ENCODE data around the gene FDXACB1. TPM values are rescaled to one million over a fixed set of nuclear protein-coding genes. Genes with fewer than 3 reads are reported as not detected.
"Not testable (repeated sequence)": the region's sequence is repeated elsewhere in the genome, so short reads cannot be mapped to it uniquely, and the experiment has no call there.

The FDXACB1 gene
- total and polyA plus RNA-seq, 9 of the 15 experiments (the other 6 are each of a cell fraction or from before 2014, with no cell fraction given): 3.2 to 7.5 (median 5.3) TPM

DNA sequence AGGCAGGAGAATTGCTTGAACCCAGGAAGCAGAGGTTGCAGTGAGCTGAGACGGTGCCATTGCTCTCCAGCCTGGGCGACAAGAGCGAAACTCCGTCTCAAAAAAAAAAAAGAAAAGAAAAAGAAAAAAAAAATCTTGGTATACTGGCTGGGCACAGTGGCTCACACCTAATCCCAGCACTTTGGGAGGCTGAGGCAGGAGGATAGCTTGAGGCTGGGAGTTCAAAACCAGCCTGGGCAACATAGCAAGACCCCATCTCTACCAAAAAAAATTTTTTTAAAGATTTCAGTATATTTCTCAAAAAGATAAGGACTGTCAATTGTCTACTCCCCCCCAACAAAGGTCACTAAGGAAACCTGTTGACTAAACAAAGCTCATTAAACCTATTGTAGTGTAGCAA lies 6.1 kb upstream of the FDXACB1 start:
- H3K9ac ChIP-seq (ENCODE audit: insufficient read depth in 1 of 2, low read depth in 2 of 2, low read length in 2 of 2); ATAC-seq; in situ Hi-C loops (cut with MboI); H4K20me1 ChIP-seq (replicated peaks; ENCODE audit: control insufficient read depth, insufficient read depth, low read length); H3K27me3 ChIP-seq (ENCODE audit: control insufficient read depth in 2 of 2, insufficient read depth in 2 of 2, low read length in 2 of 2); BruUV-seq (replicated peaks); intact Hi-C loops (cut with micrococcal nuclease); CTCF ChIA-PET (ENCODE audit: low intra/inter-chr PET ratio); H2AFZ ChIP-seq (ENCODE audit: low read depth, low read length); H3K36me3 ChIP-seq (ENCODE audit: control insufficient read depth, insufficient read depth, low read length); H3K79me2 ChIP-seq (ENCODE audit: control insufficient read depth, insufficient read depth, low read length); H3K9me3 ChIP-seq (replicated peaks; ENCODE audit: control insufficient read depth, insufficient read depth, low read depth, low read length); H3K4me2 ChIP-seq (ENCODE audit: insufficient read depth, low read length); H3K4me3 ChIP-seq; DNase-seq (ENCODE audit: extremely low read depth in 1 of 4, low spot score in 3 of 4); H3K9me1 ChIP-seq (ENCODE audit: control insufficient read depth, insufficient read depth, low read length); FAIRE-seq; H3K27ac ChIP-seq (ENCODE audit: extremely low read depth, low read depth, low read length): not testable (repeated sequence)
- peaks cover 0 to 18% of the 10 kb centered on the region in 2 experiments; a peak in 3 of 5 replicates for H3K4me1 ChIP-seq (replicated peaks in 1 of 2; ENCODE audit: control insufficient read depth in 2 of 2, insufficient read depth in 2 of 2, low read length in 2 of 2)
- TF ChIP-seq BCOR (IDR thresholded peaks at IDR 0.05) (peak; percentile 46; the same call in 1 of the 2 replicates), RBM25 (IDR thresholded peaks at IDR 0.05; ENCODE audit: low read depth, low read length, severe bottlenecking) (peak; percentile 71), KDM1A (IDR thresholded peaks at IDR 0.05) (0 out of 4 replicates have a peak, but pooled peaks of 1 of the 2 experiments have one; percentile 14), ZNF121 (CRISPR knock-in tag; conservative IDR thresholded peaks at IDR 0.05) (peak; percentile 83)
- no CpG with 5 or more reads among the region's 4 CpGs for WGBS (ENCODE audit: insufficient coverage, low coverage, missing lambda C conversion rate)
- POLR2A ChIA-PET: interaction anchor here (0.8 kb wide), 1 partner anchor 26 kb away, joined by 3 read pairs; no protein-coding TSS in a partner anchor

DNA sequence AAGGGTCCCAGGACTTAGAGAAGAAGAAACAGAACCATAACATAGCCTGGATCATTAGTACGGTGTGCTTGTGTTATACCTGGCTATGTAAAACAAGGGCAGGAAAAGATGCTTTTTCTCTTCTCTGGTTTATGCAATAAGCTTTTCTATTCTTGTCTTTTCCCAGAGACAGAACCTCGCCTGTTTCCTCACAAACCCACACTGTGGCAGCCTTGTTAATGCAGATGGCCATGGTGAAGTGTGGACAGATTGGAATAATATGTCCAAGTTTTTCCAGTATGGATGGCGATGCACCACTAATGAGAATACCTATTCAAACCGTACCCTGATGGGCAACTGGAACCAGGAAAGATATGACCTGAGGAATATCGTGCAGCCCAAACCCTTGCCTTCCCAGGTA lies 3.2 kb upstream of the FDXACB1 start:
- Histone ChIP-seq H3K27me3 (ENCODE audit: control insufficient read depth in 2 of 2, insufficient read depth in 2 of 2, low read length in 2 of 2) (no peaks in the 10 kb centered on the region), H3K9me1 (ENCODE audit: control insufficient read depth, insufficient read depth, low read length) (no peaks in the 10 kb centered on the region), H3K9ac (ENCODE audit: insufficient read depth in 1 of 2, low read depth in 2 of 2, low read length in 2 of 2) (no peak overlapping the region), H4K20me1 (replicated peaks; ENCODE audit: control insufficient read depth, insufficient read depth, low read length) (no peaks in the 10 kb centered on the region), H3K9me3 (replicated peaks; ENCODE audit: control insufficient read depth, insufficient read depth, low read depth, low read length) (no peaks in the 10 kb centered on the region), H2AFZ (ENCODE audit: low read depth, low read length) (no peak overlapping the region), H3K4me1 (replicated peaks in 1 of 2; ENCODE audit: control insufficient read depth in 2 of 2, insufficient read depth in 2 of 2, low read length in 2 of 2) (peaks cover 10 to 18% of the 10 kb centered on the region in 2 experiments; a peak in 4 of 5 replicates), H3K27ac (ENCODE audit: extremely low read depth, low read depth, low read length) (no peak overlapping the region), H3K4me2 (ENCODE audit: insufficient read depth, low read length) (no peak overlapping the region), H3K4me3 (no peak overlapping the region), H3K36me3 (ENCODE audit: control insufficient read depth, insufficient read depth, low read length) (no peaks in the 10 kb centered on the region), H3K79me2 (ENCODE audit: control insufficient read depth, insufficient read depth, low read length) (peaks cover 8% of the 10 kb centered on the region)
- FAIRE-seq (no peak), DNase-seq (ENCODE audit: extremely low read depth in 1 of 4, low spot score in 3 of 4) (no peak), ATAC-seq (no peak)
- intact Hi-C loops (cut with micrococcal nuclease) (no loop called here), in situ Hi-C loops (cut with MboI) (loop anchor here (5.0 kb wide), 1 partner anchor 45 kb away; no protein-coding TSS in a partner anchor)
- ChIA-PET CTCF (ENCODE audit: low intra/inter-chr PET ratio) (interaction anchor here (0.5 kb wide), 1 partner anchor 188 kb away, joined by 3 read pairs; no protein-coding TSS in a partner anchor), POLR2A (interaction anchor here (1.2 to 3.6 kb wide), 3 partner anchors 11 to 45 kb away, joined by 3 to 18 read pairs (median 4); partner anchors contain the start of gene ALG9)
- BruUV-seq (replicated peaks): no TSS peak
- TF ChIP-seq, protein P1, sequence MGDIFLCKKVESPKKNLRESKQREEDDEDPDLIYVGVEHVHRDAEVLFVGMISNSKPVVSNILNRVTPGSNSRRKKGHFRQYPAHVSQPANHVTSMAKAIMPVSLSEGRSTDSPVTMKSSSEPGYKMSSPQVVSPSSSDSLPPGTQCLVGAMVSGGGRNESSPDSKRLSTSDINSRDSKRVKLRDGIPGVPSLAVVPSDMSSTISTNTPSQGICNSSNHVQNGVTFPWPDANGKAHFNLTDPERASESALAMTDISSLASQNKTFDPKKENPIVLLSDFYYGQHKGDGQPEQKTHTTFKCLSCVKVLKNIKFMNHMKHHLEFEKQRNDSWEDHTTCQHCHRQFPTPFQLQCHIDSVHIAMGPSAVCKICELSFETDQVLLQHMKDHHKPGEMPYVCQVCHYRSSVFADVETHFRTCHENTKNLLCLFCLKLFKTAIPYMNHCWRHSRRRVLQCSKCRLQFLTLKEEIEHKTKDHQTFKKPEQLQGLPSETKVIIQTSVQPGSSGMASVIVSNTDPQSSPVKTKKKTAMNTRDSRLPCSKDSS (IDR thresholded peaks at IDR 0.05; ENCODE audit: low read depth, partially characterized antibody): no peak
- TF ChIP-seq MAFF (IDR thresholded peaks at IDR 0.05; ENCODE audit: low read length): no peak
- 62% methylated on average over 5 of the region's 5 CpGs for WGBS (ENCODE audit: insufficient coverage, low coverage, missing lambda C conversion rate)

All from K562 (cell line).